Natural killer cell (primary cell): Measurements from ENCODE around the gene KIAA0232. TPM values are rescaled to one million over a fixed set of nuclear protein-coding genes. Genes with fewer than 3 reads are reported as not detected.
A peak's percentile ranks its signal among the peaks of the same experiment; 100 is the strongest.

Experiments
- ATAC-seq, 3 donors: fragments of 150-1000 bp in 2 of 3; fragments of 200-7000 bp in 1 of 3; cut with Tn5 transposase; 1 replicate in 1 of 3; 2 replicates in 2 of 3; pipeline ENCODE4 v1.10.0; 2021; ENCODE audit warnings: mild to moderate bottlenecking in 2 of 3, moderate library complexity in 2 of 3
- DNase-seq, 2 donors: peaks; one replicate each; pipeline versions ENCODE4 v3.0.0 to v3.0.0-alpha.2; 2013 to 2021; ENCODE audit warnings: mixed read lengths in 1 of 2
- H3K27ac ChIP-seq: one replicate; pipeline ENCODE4 v1.5.1; 2013; ENCODE audit warnings: mild to moderate bottlenecking, low read length
- H3K27me3 ChIP-seq: one replicate; pipeline ENCODE4 v1.6.1; 2013; ENCODE audit warnings: low read length; ENCODE audit not compliant: control insufficient read depth, insufficient read depth
- H3K36me3 ChIP-seq: one replicate; pipeline ENCODE4 v1.6.1; 2013; ENCODE audit warnings: low read length; ENCODE audit not compliant: control insufficient read depth, insufficient read depth
- H3K4me1 ChIP-seq: one replicate; pipeline ENCODE4 v1.6.1; 2013; ENCODE audit warnings: low read length; ENCODE audit not compliant: control insufficient read depth, insufficient read depth
- H3K4me3 ChIP-seq: one replicate; pipeline ENCODE4 v1.5.1; 2013; ENCODE audit warnings: low read length
- H3K9me3 ChIP-seq: one replicate; pipeline ENCODE4 v1.6.1; 2013; ENCODE audit warnings: low read length; ENCODE audit not compliant: control insufficient read depth, insufficient read depth
- H3K27ac Mint-ChIP-seq, 2 donors: one replicate each; pipeline ENCODE4 v1.8.0; 2022; ENCODE audit warnings: mild to moderate bottlenecking in 2 of 2, mixed read lengths in 2 of 2, moderate library complexity in 1 of 2
- H3K27me3 Mint-ChIP-seq, 2 donors: one replicate each; pipeline ENCODE4 v1.8.0; 2022; ENCODE audit warnings: low read depth in 2 of 2, mixed read lengths in 2 of 2
- H3K36me3 Mint-ChIP-seq: one replicate; pipeline ENCODE4 v1.8.0; 2022; ENCODE audit warnings: mixed read lengths
- H3K4me1 Mint-ChIP-seq, 2 donors: one replicate each; pipeline ENCODE4 v1.8.0; 2022; ENCODE audit warnings: mixed read lengths in 2 of 2
- H3K4me3 Mint-ChIP-seq: one replicate; pipeline ENCODE4 v1.8.0; 2022; ENCODE audit warnings: mild to moderate bottlenecking, moderate library complexity, mixed read lengths
- H3K9me3 Mint-ChIP-seq, 2 donors: one replicate each; pipeline ENCODE4 v1.8.0; 2022; ENCODE audit warnings: mixed read lengths in 2 of 2
- WGBS: methylation state at CpG from one replicate; pipeline ENCODE4 v1.1.7; 2013; ENCODE audit warnings: missing lambda C conversion rate; ENCODE audit not compliant: insufficient coverage; 5-methylcytosine and 5-hydroxymethylcytosine counted together
- intact Hi-C: fragments of 100-400 bp; cut with micrococcal nuclease; formaldehyde crosslinking; loops from one replicate; pipeline ENCODE4 v1.14.2; 2022
- total RNA-seq, 4 donors: library from RNA; stranded (reverse); fragments of 120-200 nt in 1 of 4; gene quantifications; one replicate each; pipeline versions ENCODE4 v1.2.3 to v1.2.4, GENCODE V29; 2013 to 2022
- TF ChIP-seq, protein P1 (sequence below): fragments of 200-600 bp; IDR thresholded peaks from one replicate; pipeline ENCODE4 v1.8.0; 2022; ENCODE audit warnings: antibody characterized with exemption

Gene KIAA0232
- total RNA-seq, 3 donors from 2014 or later (not counting 1 experiment from before 2014, with no cell fraction given), result 24.7 to 30.3 (median 28.6) TPM

DNA sequence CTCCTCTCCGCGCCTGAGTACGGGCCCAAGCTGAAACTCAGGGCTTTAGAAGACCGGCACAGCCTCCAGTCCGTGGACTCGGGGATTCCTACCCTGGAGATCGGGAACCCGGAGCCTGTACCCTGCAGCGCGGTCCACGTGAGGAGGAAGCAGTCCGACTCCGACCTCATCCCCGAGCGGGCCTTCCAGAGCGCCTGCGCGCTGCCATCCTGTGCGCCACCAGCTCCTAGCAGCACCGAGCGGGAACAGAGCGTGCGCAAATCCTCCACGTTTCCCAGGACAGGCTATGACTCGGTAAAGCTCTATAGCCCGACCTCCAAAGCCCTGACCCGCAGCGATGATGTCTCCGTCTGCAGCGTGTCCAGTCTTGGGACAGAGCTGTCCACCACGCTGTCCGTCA, 141.0 kb downstream of the KIAA0232 start:
- Mint-ChIP-seq H3K4me3 (no peak overlapping the region), H3K4me1 (peaks cover 67 to 76% of the 10 kb centered on the region in 2 donors), H3K36me3 (no peaks in the 10 kb centered on the region), H3K27me3 (no peaks in the 10 kb centered on the region), H3K9me3 (no peaks in the 10 kb centered on the region), H3K27ac (no peak overlapping the region)
- H3K27ac ChIP-seq, result no peak overlapping the region
- TF ChIP-seq, protein P1, sequence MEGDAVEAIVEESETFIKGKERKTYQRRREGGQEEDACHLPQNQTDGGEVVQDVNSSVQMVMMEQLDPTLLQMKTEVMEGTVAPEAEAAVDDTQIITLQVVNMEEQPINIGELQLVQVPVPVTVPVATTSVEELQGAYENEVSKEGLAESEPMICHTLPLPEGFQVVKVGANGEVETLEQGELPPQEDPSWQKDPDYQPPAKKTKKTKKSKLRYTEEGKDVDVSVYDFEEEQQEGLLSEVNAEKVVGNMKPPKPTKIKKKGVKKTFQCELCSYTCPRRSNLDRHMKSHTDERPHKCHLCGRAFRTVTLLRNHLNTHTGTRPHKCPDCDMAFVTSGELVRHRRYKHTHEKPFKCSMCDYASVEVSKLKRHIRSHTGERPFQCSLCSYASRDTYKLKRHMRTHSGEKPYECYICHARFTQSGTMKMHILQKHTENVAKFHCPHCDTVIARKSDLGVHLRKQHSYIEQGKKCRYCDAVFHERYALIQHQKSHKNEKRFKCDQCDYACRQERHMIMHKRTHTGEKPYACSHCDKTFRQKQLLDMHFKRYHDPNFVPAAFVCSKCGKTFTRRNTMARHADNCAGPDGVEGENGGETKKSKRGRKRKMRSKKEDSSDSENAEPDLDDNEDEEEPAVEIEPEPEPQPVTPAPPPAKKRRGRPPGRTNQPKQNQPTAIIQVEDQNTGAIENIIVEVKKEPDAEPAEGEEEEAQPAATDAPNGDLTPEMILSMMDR, result no peak
- intact Hi-C loops, result no loop called here
- H3K36me3 ChIP-seq, result peaks cover 15% of the 10 kb centered on the region
- peaks cover 59% of the 10 kb centered on the region for H3K4me1 ChIP-seq
- H3K4me3 ChIP-seq, result no peak overlapping the region
- no peaks in the 10 kb centered on the region for H3K27me3 ChIP-seq
- ATAC-seq (no peak), DNase-seq (no peak)
- WGBS, result 98% methylated on average over 32 of the region's 32 CpGs
- no peaks in the 10 kb centered on the region for H3K9me3 ChIP-seq

DNA sequence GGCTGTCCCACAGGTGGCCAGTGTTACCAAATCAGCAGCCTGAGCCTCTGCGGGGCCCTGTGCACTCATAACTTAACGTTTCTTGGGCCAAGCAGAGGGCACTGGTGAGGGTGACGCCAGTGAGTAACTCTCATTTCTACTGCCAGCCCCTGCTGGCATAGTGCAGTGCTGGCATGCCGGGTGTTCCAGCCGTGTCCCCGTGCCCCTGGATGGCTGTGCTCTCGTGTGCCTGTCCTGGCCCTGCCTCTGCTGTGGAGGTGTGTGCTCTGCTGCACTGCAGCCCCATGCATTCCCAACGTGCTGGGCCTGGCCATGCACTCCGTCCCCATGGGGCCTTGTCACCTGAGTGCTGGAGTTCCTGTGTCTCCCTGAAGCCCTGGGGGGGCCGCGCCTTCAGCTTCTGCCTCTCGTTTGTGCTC, 141.8 kb downstream of the KIAA0232 start:
- DNase-seq, result no peak
- H3K4me3 ChIP-seq, result no peak overlapping the region
- Mint-ChIP-seq H3K9me3 (no peaks in the 10 kb centered on the region), H3K36me3 (no peaks in the 10 kb centered on the region), H3K27me3 (no peaks in the 10 kb centered on the region), H3K4me3 (no peak overlapping the region), H3K27ac (peak overlapping the region in 1 of 2 donors; percentile 70), H3K4me1 (peaks cover 69 to 80% of the 10 kb centered on the region in 2 donors)
- H3K36me3 ChIP-seq, result peaks cover 15% of the 10 kb centered on the region
- peaks cover 59% of the 10 kb centered on the region for H3K4me1 ChIP-seq
- TF ChIP-seq, protein P1, result no peak
- H3K27me3 ChIP-seq, result no peaks in the 10 kb centered on the region
- intact Hi-C loops, result no loop called here
- 95% methylated on average over 12 of the region's 12 CpGs for WGBS
- H3K27ac ChIP-seq, result no peak overlapping the region
- no peak for ATAC-seq
- H3K9me3 ChIP-seq, result no peaks in the 10 kb centered on the region

DNA sequence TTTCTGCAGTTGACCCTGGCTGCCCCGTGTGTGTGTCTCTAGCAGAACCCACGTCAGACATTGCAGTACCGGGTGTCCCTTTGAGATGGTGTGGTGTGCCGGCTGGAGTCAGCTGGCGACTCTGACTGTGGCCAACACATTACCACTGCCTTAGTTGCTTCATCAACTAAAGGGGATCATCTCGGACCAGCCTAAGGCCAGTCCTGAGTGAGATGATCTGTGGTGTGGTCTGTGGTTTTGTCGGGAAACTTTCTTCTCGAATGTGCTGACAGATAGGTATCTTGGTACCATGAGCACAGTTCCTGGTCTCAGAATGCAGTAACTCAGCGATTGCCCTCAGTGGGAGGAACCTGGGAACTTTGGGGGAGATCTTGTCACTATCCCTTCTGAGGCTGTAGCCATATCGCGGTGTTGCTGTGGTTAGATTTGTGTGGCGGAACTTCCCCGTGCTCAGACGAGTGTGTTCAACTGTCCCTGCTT, 142.9 kb downstream of the KIAA0232 start:
- TF ChIP-seq, protein P1, result no peak
- 18% methylated on average over 14 of the region's 14 CpGs for WGBS

DNA sequence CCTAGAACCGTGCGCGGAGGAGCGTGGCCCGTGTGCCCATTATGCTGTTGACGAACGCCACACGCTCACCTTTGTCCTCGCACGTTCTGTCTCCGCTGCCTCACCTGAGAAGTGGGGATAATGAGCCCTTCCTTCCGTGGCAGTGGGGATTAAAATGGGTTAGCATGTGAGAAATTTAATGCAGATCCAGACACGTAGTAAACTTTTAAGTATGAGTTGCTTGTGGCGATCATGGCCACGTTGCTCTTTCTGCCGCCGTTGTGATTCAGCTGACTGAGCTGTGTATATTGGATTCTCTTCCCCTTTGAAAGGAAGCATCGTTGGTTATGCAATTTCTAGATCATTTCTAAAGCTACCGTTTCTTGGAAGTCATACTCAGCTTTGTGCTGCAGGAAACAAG, 143.6 kb downstream of the KIAA0232 start:
- no peaks in the 10 kb centered on the region for H3K27me3 ChIP-seq
- Mint-ChIP-seq H3K27ac (peak overlapping the region; percentile 45 to 70), H3K27me3 (no peaks in the 10 kb centered on the region), H3K36me3 (no peaks in the 10 kb centered on the region), H3K9me3 (no peaks in the 10 kb centered on the region), H3K4me1 (peaks cover 67 to 81% of the 10 kb centered on the region in 2 donors), H3K4me3 (peak overlapping the region; percentile 67)
- WGBS, result 73% methylated on average over 19 of the region's 19 CpGs
- ATAC-seq (no peak), DNase-seq (no peak)
- intact Hi-C loops, result no loop called here
- H3K4me1 ChIP-seq, result peaks cover 64% of the 10 kb centered on the region
- no peak overlapping the region for H3K4me3 ChIP-seq
- no peaks in the 10 kb centered on the region for H3K9me3 ChIP-seq
- no peak overlapping the region for H3K27ac ChIP-seq
- peaks cover 15% of the 10 kb centered on the region for H3K36me3 ChIP-seq
- TF ChIP-seq, protein P1, result no peak

More for the DNA sequence above, 142.9 kb downstream of the KIAA0232 start:
- DNase-seq (peak in 1 of 2 donors; percentile 58), ATAC-seq (peak; percentile 63 to 86 (median 76))
- Histone ChIP-seq H3K36me3 (peaks cover 15% of the 10 kb centered on the region), H3K9me3 (no peaks in the 10 kb centered on the region), H3K27ac (no peak overlapping the region), H3K4me1 (peaks cover 67% of the 10 kb centered on the region), H3K27me3 (no peaks in the 10 kb centered on the region), H3K4me3 (no peak overlapping the region)
- intact Hi-C loops, result no loop called here
- Mint-ChIP-seq H3K36me3 (no peaks in the 10 kb centered on the region), H3K9me3 (no peaks in the 10 kb centered on the region), H3K27me3 (no peaks in the 10 kb centered on the region), H3K4me3 (peak overlapping the region; percentile 67), H3K4me1 (peaks cover 72 to 85% of the 10 kb centered on the region in 2 donors), H3K27ac (peak overlapping the region; percentile 45 to 70)
